Activated T-helper 2 cell treated with anti-CD3 and anti-CD28 coated beads, Interferon-gamma antibody, Interleukin-2, Interleukin-4, amounts not matched to agents 10 μg/mL and 5 μg/mL and 100 μg/mL, durations not matched to agents 14 hours and 24 hours and 36 hours (primary cell): Measurements from ENCODE around the gene COMMD10. TPM values are rescaled to one million over a fixed set of nuclear protein-coding genes. Genes with fewer than 3 reads are reported as not detected.

Source experiments
- DNase-seq: peaks from one replicate; pipeline ENCODE4 v3.0.0; 2021; ENCODE audit warnings: low spot score
- H3K27ac Mint-ChIP-seq: one replicate; pipeline ENCODE4 v1.8.0; 2021; ENCODE audit warnings: mixed read lengths
- H3K27me3 Mint-ChIP-seq: one replicate; pipeline ENCODE4 v1.8.0; 2021; ENCODE audit warnings: low read depth, mixed read lengths
- H3K36me3 Mint-ChIP-seq: one replicate; pipeline ENCODE4 v1.8.0; 2021; ENCODE audit warnings: low read depth, mixed read lengths
- H3K4me1 Mint-ChIP-seq: one replicate; pipeline ENCODE4 v1.8.0; 2021; ENCODE audit warnings: low read depth, mixed read lengths
- H3K4me3 Mint-ChIP-seq: one replicate; pipeline ENCODE4 v1.8.0; 2021; ENCODE audit warnings: low read depth, mild to moderate bottlenecking, moderate library complexity, mixed read lengths
- H3K9me3 Mint-ChIP-seq: one replicate; pipeline ENCODE4 v1.8.0; 2021; ENCODE audit warnings: mixed read lengths
- intact Hi-C: fragments of 100-400 bp; cut with micrococcal nuclease; formaldehyde crosslinking; loops from one replicate; pipeline ENCODE4 v1.15.1; 2023
- total RNA-seq: library from RNA; stranded (reverse); gene quantifications from 2 replicates; pipeline ENCODE4 v1.2.3, GENCODE V29; 2022

Gene COMMD10
- total RNA-seq, 1 donor from 2014 or later = 23.6 TPM

- Mint-ChIP-seq H3K4me1 (peaks cover 4% of the 10 kb centered on the region), H3K27ac (no peak overlapping the region)
These were observed 30.3 kb downstream of the COMMD10 start for GRCh38 chr5:116115163-116115562.

GRCh38 chr5:116130471-116130870 lies 45.6 kb downstream of the COMMD10 start:
- Mint-ChIP-seq H3K4me3 (no peak overlapping the region), H3K9me3 (peaks cover 4% of the 10 kb centered on the region)

More at GRCh38 chr5:116115163-116115562, 30.3 kb downstream of the COMMD10 start:
- H3K9me3 Mint-ChIP-seq = peaks cover 43% of the 10 kb centered on the region
- peaks cover 37% of the 10 kb centered on the region for H3K36me3 Mint-ChIP-seq
- DNase-seq = no peak
- H3K4me3 Mint-ChIP-seq = no peak overlapping the region
- intact Hi-C loops = no loop called here
- no peaks in the 10 kb centered on the region for H3K27me3 Mint-ChIP-seq

GRCh38 chr5:116130976-116131375 lies 46.2 kb downstream of the COMMD10 start:
- Mint-ChIP-seq H3K27me3 (no peaks in the 10 kb centered on the region), H3K4me3 (no peak overlapping the region), H3K27ac (no peak overlapping the region), H3K9me3 (no peaks in the 10 kb centered on the region), H3K36me3 (peaks cover 7% of the 10 kb centered on the region), H3K4me1 (peaks cover 11% of the 10 kb centered on the region)
- intact Hi-C loops = no loop called here
- no peak for DNase-seq

More at GRCh38 chr5:116130471-116130870, 45.6 kb downstream of the COMMD10 start:
- peaks cover 11% of the 10 kb centered on the region for H3K36me3 Mint-ChIP-seq
- H3K27me3 Mint-ChIP-seq = no peaks in the 10 kb centered on the region
- H3K27ac Mint-ChIP-seq = no peak overlapping the region
- DNase-seq = no peak
- H3K4me1 Mint-ChIP-seq = peaks cover 9% of the 10 kb centered on the region
- intact Hi-C loops = no loop called here

DNA sequence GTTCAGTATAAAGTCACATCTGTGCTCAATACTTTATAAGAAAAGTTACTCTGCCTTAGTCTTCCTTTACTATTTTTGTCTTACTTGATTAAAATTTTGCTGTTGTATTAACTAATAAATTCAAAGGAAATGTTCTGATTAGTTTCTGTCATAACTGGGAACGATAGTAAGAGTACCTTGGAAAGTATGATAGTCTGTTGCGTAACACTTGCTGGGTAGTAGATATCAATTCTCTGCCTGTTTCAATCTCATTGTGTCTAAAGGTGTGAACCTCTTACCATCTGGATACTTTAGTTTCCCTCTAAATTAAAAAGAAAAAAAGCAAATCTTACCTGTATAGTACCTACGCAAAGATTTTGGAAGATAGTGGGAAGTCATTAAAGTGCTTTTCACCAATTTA lies 48.5 kb downstream of the COMMD10 start:
- intact Hi-C loops = no loop called here
- Mint-ChIP-seq H3K4me1 (peaks cover 17% of the 10 kb centered on the region), H3K27me3 (no peaks in the 10 kb centered on the region), H3K27ac (no peak overlapping the region), H3K36me3 (peaks cover 9% of the 10 kb centered on the region), H3K4me3 (no peak overlapping the region), H3K9me3 (no peaks in the 10 kb centered on the region)
- no peak for DNase-seq

- no peak for DNase-seq
- no peaks in the 10 kb centered on the region for H3K27me3 Mint-ChIP-seq
- no peak overlapping the region for H3K27ac Mint-ChIP-seq
- intact Hi-C loops = no loop called here
- no peak overlapping the region for H3K4me3 Mint-ChIP-seq
- no peaks in the 10 kb centered on the region for H3K9me3 Mint-ChIP-seq
- H3K4me1 Mint-ChIP-seq = peaks cover 17% of the 10 kb centered on the region
- H3K36me3 Mint-ChIP-seq = peaks cover 9% of the 10 kb centered on the region
These were observed 50.5 kb downstream of the COMMD10 start for GRCh38 chr5:116135344-116135743.

DNA sequence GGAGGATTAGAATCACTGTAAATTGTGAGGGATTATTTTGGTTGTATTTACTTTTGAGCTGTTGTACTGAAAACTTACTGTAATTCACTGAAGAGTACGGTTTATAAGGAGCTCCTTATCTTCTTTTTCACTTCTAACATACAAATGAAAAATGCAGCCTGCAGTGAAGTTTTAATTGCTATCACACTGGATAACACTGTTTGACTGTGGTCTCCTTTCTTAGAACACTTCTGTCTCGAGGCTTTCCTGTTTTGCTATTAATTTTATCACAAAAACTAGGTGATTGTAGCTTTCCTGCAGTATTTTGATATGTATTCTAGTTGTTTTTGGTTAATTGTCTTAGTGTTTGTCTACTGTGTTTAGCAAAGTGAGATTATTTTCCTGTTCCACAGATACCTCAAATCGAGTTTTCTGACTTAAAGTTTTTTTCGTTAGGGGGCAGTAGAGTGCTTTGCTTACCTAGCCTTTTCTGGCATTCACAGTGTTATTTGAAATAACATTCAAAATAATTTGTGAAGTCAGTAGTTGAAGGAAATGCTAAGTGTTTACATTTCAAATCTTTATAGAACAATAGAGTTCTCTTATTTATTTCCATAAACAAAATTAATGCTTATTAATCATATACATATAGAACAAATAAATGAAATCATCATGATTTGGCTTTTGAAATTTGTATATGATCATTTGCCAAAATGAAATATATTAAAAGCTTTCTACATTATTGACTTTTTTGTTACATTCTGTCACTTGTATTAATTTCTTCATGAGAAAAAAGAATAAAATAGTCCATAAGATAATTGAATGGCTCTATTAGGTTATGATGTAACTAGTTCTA lies 52.9 kb downstream of the COMMD10 start:
- peaks cover 9% of the 10 kb centered on the region for H3K36me3 Mint-ChIP-seq
- intact Hi-C loops = loop anchor here (1.0 kb wide), 2 partner anchors 503 to 811 kb away; no protein-coding TSS in a partner anchor
- no peak overlapping the region for H3K27ac Mint-ChIP-seq
- DNase-seq = no peak
- H3K4me3 Mint-ChIP-seq = no peak overlapping the region
- no peaks in the 10 kb centered on the region for H3K27me3 Mint-ChIP-seq
- H3K4me1 Mint-ChIP-seq = peaks cover 21% of the 10 kb centered on the region
- no peaks in the 10 kb centered on the region for H3K9me3 Mint-ChIP-seq

- DNase-seq = no peak
- no peaks in the 10 kb centered on the region for H3K27me3 Mint-ChIP-seq
- no peak overlapping the region for H3K4me3 Mint-ChIP-seq
- intact Hi-C loops = no loop called here
- no peak overlapping the region for H3K27ac Mint-ChIP-seq
- H3K4me1 Mint-ChIP-seq = peaks cover 6% of the 10 kb centered on the region
- no peaks in the 10 kb centered on the region for H3K36me3 Mint-ChIP-seq
- no peaks in the 10 kb centered on the region for H3K9me3 Mint-ChIP-seq
These were observed 57.7 kb downstream of the COMMD10 start for GRCh38 chr5:116142495-116142894.

- Mint-ChIP-seq H3K4me3 (no peak overlapping the region), H3K4me1 (peaks cover 4% of the 10 kb centered on the region), H3K27ac (no peak overlapping the region), H3K9me3 (peaks cover 4% of the 10 kb centered on the region), H3K36me3 (no peaks in the 10 kb centered on the region), H3K27me3 (no peaks in the 10 kb centered on the region)
- no peak for DNase-seq
- intact Hi-C loops = no loop called here
These were observed 59.3 kb downstream of the COMMD10 start for GRCh38 chr5:116144103-116144502.

- intact Hi-C loops = no loop called here
- Mint-ChIP-seq H3K4me1 (peaks cover 4% of the 10 kb centered on the region), H3K4me3 (no peak overlapping the region), H3K27ac (no peak overlapping the region), H3K27me3 (no peaks in the 10 kb centered on the region), H3K9me3 (peaks cover 4% of the 10 kb centered on the region), H3K36me3 (no peaks in the 10 kb centered on the region)
- no peak for DNase-seq
These were observed 60.2 kb downstream of the COMMD10 start for GRCh38 chr5:116144991-116145390.

GRCh38 chr5:116145416-116145815 lies 60.6 kb downstream of the COMMD10 start:
- Mint-ChIP-seq H3K27me3 (no peaks in the 10 kb centered on the region), H3K27ac (no peak overlapping the region), H3K9me3 (peaks cover 4% of the 10 kb centered on the region), H3K4me1 (peaks cover 4% of the 10 kb centered on the region), H3K4me3 (no peak overlapping the region), H3K36me3 (no peaks in the 10 kb centered on the region)
- intact Hi-C loops = no loop called here
- no peak for DNase-seq

DNA sequence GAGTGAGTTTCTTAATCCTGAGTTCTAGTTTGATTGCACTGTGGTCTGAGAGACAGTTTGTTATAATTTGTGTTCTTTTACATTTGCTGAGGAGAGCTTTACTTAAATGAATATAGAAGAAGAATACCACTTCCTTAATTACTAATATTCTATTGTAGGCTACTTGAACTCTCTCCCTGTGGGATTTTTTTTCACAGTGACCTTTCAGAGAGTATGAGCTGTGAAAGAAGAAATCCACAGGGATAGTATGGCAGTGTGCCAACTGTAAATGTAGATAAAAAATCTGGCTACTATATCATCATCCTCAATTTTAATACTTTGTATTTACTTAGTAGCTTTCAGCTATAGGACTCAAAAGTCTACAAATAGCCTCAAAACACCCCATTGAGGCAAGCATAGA lies 67.3 kb downstream of the COMMD10 start:
- intact Hi-C loops = no loop called here
- no peak overlapping the region for H3K4me3 Mint-ChIP-seq
- no peak overlapping the region for H3K27ac Mint-ChIP-seq

DNA sequence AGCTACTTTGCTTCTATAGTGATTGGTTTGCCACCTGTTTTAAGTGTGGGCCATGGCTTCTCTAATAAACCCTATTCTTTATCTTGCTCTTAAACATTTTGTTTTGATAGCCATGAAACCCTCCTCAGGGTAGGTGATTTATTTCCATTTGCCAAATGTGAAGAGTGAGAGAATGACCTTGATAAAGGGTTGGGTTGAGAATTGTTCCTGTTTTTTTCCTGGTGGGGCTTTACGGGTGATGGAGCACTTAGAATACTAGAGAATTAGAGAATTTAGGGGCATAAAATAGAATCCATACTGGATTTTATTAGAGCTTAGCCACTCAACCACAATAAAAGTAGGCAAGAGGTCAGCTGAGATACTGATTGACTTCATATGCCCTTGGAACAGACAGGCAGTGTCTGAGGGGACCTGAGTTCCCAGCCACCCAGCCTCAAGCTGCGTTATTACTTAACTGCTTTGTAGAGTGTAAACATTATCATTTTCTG lies 68.9 kb downstream of the COMMD10 start:
- peaks cover 1% of the 10 kb centered on the region for H3K4me1 Mint-ChIP-seq
- no peak for DNase-seq
- no peak overlapping the region for H3K4me3 Mint-ChIP-seq
- peaks cover 3% of the 10 kb centered on the region for H3K36me3 Mint-ChIP-seq
- no peaks in the 10 kb centered on the region for H3K9me3 Mint-ChIP-seq
- no peaks in the 10 kb centered on the region for H3K27me3 Mint-ChIP-seq
- H3K27ac Mint-ChIP-seq = no peak overlapping the region
- intact Hi-C loops = no loop called here

More for the DNA sequence above, 67.3 kb downstream of the COMMD10 start:
- Mint-ChIP-seq H3K36me3 (peaks cover under 1% of the 10 kb centered on the region), H3K4me1 (no peaks in the 10 kb centered on the region), H3K9me3 (peaks cover 4% of the 10 kb centered on the region), H3K27me3 (no peaks in the 10 kb centered on the region)
- DNase-seq = no peak

DNA sequence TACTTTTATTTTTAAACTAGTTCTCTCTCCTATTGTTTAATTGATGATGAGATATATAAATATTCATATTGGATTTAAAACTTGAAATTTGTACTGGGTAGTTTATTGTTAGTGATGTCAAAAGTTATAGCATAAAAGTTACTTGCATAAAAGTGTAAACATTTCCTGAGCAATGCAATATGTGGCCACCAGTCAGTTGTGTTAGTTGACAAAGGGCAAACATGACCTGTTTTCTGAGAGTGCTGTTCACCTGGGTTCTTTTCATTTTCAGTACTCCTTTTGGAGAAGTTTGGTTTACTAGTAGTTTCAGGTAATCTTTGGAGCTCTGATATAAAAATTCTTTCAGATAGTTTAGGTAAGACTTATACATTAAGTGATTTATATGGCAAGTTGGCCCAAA lies 69.4 kb downstream of the COMMD10 start:
- Mint-ChIP-seq H3K27ac (no peak overlapping the region), H3K4me1 (peaks cover 5% of the 10 kb centered on the region), H3K27me3 (no peaks in the 10 kb centered on the region), H3K9me3 (no peaks in the 10 kb centered on the region), H3K36me3 (peaks cover 3% of the 10 kb centered on the region), H3K4me3 (no peak overlapping the region)
- no peak for DNase-seq
- intact Hi-C loops = no loop called here
